IPS-18c (cell line): Measurements from ENCODE around the gene UST.
"Not testable (repeated sequence)": the region's sequence is repeated elsewhere in the genome, so short reads cannot be mapped to it uniquely, and the experiment has no call there.

Experiments used
- H3K4me3 ChIP-seq: 2 replicates; pipeline ENCODE4 v1.7.0; 2013; ENCODE audit warnings: low read depth, mild to moderate bottlenecking, low read length, moderate library complexity; ENCODE audit not compliant: insufficient read depth
- H3K9me3 ChIP-seq: one replicate; pipeline ENCODE4 v1.6.1; 2013; ENCODE audit warnings: mild to moderate bottlenecking, low read length, moderate library complexity; ENCODE audit not compliant: control insufficient read depth, insufficient read depth

The UST gene

GRCh38 chr6:148837941-148838340 lies 91.1 kb downstream of the UST start:
- no peaks in the 10 kb centered on the region for H3K9me3 ChIP-seq

GRCh38 chr6:148839044-148839443 lies 92.2 kb downstream of the UST start:
- Histone ChIP-seq H3K9me3 (no peaks in the 10 kb centered on the region), H3K4me3 (no peak overlapping the region)

More at GRCh38 chr6:148837941-148838340, 91.1 kb downstream of the UST start:
- H3K4me3 ChIP-seq: no peak overlapping the region

- Histone ChIP-seq H3K4me3 (no peak overlapping the region), H3K9me3 (no peaks in the 10 kb centered on the region)
Observed at GRCh38 chr6:148840256-148840655, 93.4 kb downstream of the UST start.

GRCh38 chr6:148842296-148843019 lies 95.6 kb downstream of the UST start:
- Histone ChIP-seq H3K9me3 (no peaks in the 10 kb centered on the region), H3K4me3 (no peak overlapping the region)

GRCh38 chr6:148845464-148845863 lies 98.6 kb downstream of the UST start:
- Histone ChIP-seq H3K4me3 (no peak overlapping the region), H3K9me3 (no peaks in the 10 kb centered on the region)

GRCh38 chr6:148846778-148847761 lies 100.2 kb downstream of the UST start:
- no peaks in the 10 kb centered on the region for H3K9me3 ChIP-seq

GRCh38 chr6:148848915-148849314 lies 102.1 kb downstream of the UST start:
- Histone ChIP-seq H3K4me3 (no peak overlapping the region), H3K9me3 (no peaks in the 10 kb centered on the region)

More at GRCh38 chr6:148846778-148847761, 100.2 kb downstream of the UST start:
- H3K4me3 ChIP-seq: no peak overlapping the region

- H3K4me3 ChIP-seq, H3K9me3 ChIP-seq: not testable (repeated sequence)
Observed at GRCh38 chr6:148849449-148849848, 102.6 kb downstream of the UST start.

- H3K4me3 ChIP-seq: no peak overlapping the region
- no peaks in the 10 kb centered on the region for H3K9me3 ChIP-seq
Observed at GRCh38 chr6:148850964-148851363, 104.1 kb downstream of the UST start.

GRCh38 chr6:148851683-148852556 lies 105.1 kb downstream of the UST start:
- H3K4me3 ChIP-seq: no peak overlapping the region
- no peaks in the 10 kb centered on the region for H3K9me3 ChIP-seq

GRCh38 chr6:148852688-148853087 lies 105.9 kb downstream of the UST start:
- no peaks in the 10 kb centered on the region for H3K9me3 ChIP-seq
- H3K4me3 ChIP-seq: no peak overlapping the region

GRCh38 chr6:148853113-148853512 lies 106.3 kb downstream of the UST start:
- not testable (repeated sequence) for H3K4me3 ChIP-seq, H3K9me3 ChIP-seq

- H3K9me3 ChIP-seq: no peaks in the 10 kb centered on the region
- no peak overlapping the region for H3K4me3 ChIP-seq
Observed at GRCh38 chr6:148854096-148854495, 107.3 kb downstream of the UST start.

GRCh38 chr6:148854992-148855391 lies 108.2 kb downstream of the UST start:
- Histone ChIP-seq H3K4me3 (no peak overlapping the region), H3K9me3 (no peaks in the 10 kb centered on the region)

- H3K4me3 ChIP-seq: no peak overlapping the region
- no peaks in the 10 kb centered on the region for H3K9me3 ChIP-seq
Observed at GRCh38 chr6:148855744-148856143, 108.9 kb downstream of the UST start.

GRCh38 chr6:148857798-148858390 lies 111.1 kb downstream of the UST start:
- H3K4me3 ChIP-seq: no peak overlapping the region
- no peaks in the 10 kb centered on the region for H3K9me3 ChIP-seq

- H3K4me3 ChIP-seq: not testable (repeated sequence)
Observed at GRCh38 chr6:148864132-148864531, 117.3 kb downstream of the UST start.

More at GRCh38 chr6:148864132-148864531, 117.3 kb downstream of the UST start:
- H3K9me3 ChIP-seq: not testable (repeated sequence)
